Activated CD8-positive, alpha-beta memory T cell treated with anti-CD3 and anti-CD28 coated beads, Interleukin-2, amount 10 ng/mL, durations not matched to agents 7 days and 5 days (primary cell): ENCODE results near the gene FBN1. TPM values are rescaled to one million over a fixed set of nuclear protein-coding genes. Genes with fewer than 3 reads are reported as not detected.

Source experiments
- ATAC-seq: fragments of 150-1000 bp; cut with Tn5 transposase; one replicate; pipeline ENCODE4 v1.10.0; 2021; ENCODE audit warnings: moderate library complexity
- CTCF ChIA-PET: fragments of 350-600 bp; sonication (Branson Sonifier 250); formaldehyde crosslinking; loops from one replicate; lab custom pipeline; 2021; ENCODE audit warnings: antibody characterized with exemption; lab: Charles Lee
- DNase-seq: peaks from one replicate; pipeline ENCODE4 v3.0.0-alpha.2; 2020
- H3K27ac Mint-ChIP-seq: one replicate; pipeline ENCODE4 v1.8.0; 2021; ENCODE audit warnings: mild to moderate bottlenecking, mixed read lengths
- H3K27me3 Mint-ChIP-seq: one replicate; pipeline ENCODE4 v1.8.0; 2021; ENCODE audit warnings: mixed read lengths
- H3K36me3 Mint-ChIP-seq: one replicate; pipeline ENCODE4 v1.8.0; 2021; ENCODE audit warnings: mild to moderate bottlenecking, mixed read lengths
- H3K4me1 Mint-ChIP-seq: one replicate; pipeline ENCODE4 v1.8.0; 2021; ENCODE audit warnings: mixed read lengths
- H3K4me3 Mint-ChIP-seq: one replicate; pipeline ENCODE4 v1.8.0; 2021; ENCODE audit warnings: mild to moderate bottlenecking, moderate library complexity, mixed read lengths
- H3K9me3 Mint-ChIP-seq: one replicate; pipeline ENCODE4 v1.8.0; 2022; ENCODE audit warnings: low read depth, mixed read lengths
- total RNA-seq, 2 experiments: library from RNA; stranded (reverse); gene quantifications; one replicate each; pipeline ENCODE4 v1.2.3, GENCODE V29; 2021

FBN1 gene
- total RNA-seq, 2 experiments from 2014 or later: 1.1 to 1.3 TPM

- CTCF ChIA-PET: no interaction called here
- H3K4me1 Mint-ChIP-seq: peaks cover 1% of the 10 kb centered on the region
- ATAC-seq (no peak), DNase-seq (no peak)
- no peaks in the 10 kb centered on the region for H3K9me3 Mint-ChIP-seq
- no peak overlapping the region for H3K27ac Mint-ChIP-seq
- no peaks in the 10 kb centered on the region for H3K36me3 Mint-ChIP-seq
- H3K27me3 Mint-ChIP-seq: peaks cover 25% of the 10 kb centered on the region
- H3K4me3 Mint-ChIP-seq: no peak overlapping the region
Observed at GRCh38 chr15:48625126-48625525, 20.4 kb downstream of the FBN1 start.

GRCh38 chr15:48624700-48625099 is 20.8 kb downstream of the FBN1 start:
- Mint-ChIP-seq H3K27ac (no peak overlapping the region), H3K36me3 (no peaks in the 10 kb centered on the region), H3K27me3 (peaks cover 28% of the 10 kb centered on the region), H3K9me3 (no peaks in the 10 kb centered on the region), H3K4me3 (no peak overlapping the region), H3K4me1 (no peaks in the 10 kb centered on the region)
- ATAC-seq: no peak
- CTCF ChIA-PET: no interaction called here
- no peak for DNase-seq

GRCh38 chr15:48623456-48623855 is 22.1 kb downstream of the FBN1 start:
- H3K4me1 Mint-ChIP-seq: no peaks in the 10 kb centered on the region
- CTCF ChIA-PET: no interaction called here
- no peak overlapping the region for H3K27ac Mint-ChIP-seq
- H3K27me3 Mint-ChIP-seq: peaks cover 31% of the 10 kb centered on the region
- H3K9me3 Mint-ChIP-seq: no peaks in the 10 kb centered on the region
- DNase-seq: no peak
- no peak overlapping the region for H3K4me3 Mint-ChIP-seq
- no peak for ATAC-seq
- H3K36me3 Mint-ChIP-seq: no peaks in the 10 kb centered on the region

- no peaks in the 10 kb centered on the region for H3K9me3 Mint-ChIP-seq
- H3K27me3 Mint-ChIP-seq: peaks cover 20% of the 10 kb centered on the region
- CTCF ChIA-PET: no interaction called here
- ATAC-seq (no peak), DNase-seq (no peak)
- H3K36me3 Mint-ChIP-seq: no peaks in the 10 kb centered on the region
- H3K4me3 Mint-ChIP-seq: no peak overlapping the region
- H3K27ac Mint-ChIP-seq: no peak overlapping the region
- no peaks in the 10 kb centered on the region for H3K4me1 Mint-ChIP-seq
Observed at GRCh38 chr15:48622237-48622636, 23.3 kb downstream of the FBN1 start.

GRCh38 chr15:48619446-48619845 is 26.1 kb downstream of the FBN1 start:
- CTCF ChIA-PET: no interaction called here

GRCh38 chr15:48617619-48618018 is 27.9 kb downstream of the FBN1 start:
- H3K27ac Mint-ChIP-seq: no peak overlapping the region
- no peaks in the 10 kb centered on the region for H3K36me3 Mint-ChIP-seq
- no peak overlapping the region for H3K4me3 Mint-ChIP-seq
- no peaks in the 10 kb centered on the region for H3K9me3 Mint-ChIP-seq
- peaks cover 30% of the 10 kb centered on the region for H3K27me3 Mint-ChIP-seq
- CTCF ChIA-PET: no interaction called here
- ATAC-seq (no peak), DNase-seq (no peak)
- no peaks in the 10 kb centered on the region for H3K4me1 Mint-ChIP-seq

More at GRCh38 chr15:48619446-48619845, 26.1 kb downstream of the FBN1 start:
- H3K4me3 Mint-ChIP-seq: no peak overlapping the region
- ATAC-seq (no peak), DNase-seq (no peak)
- no peaks in the 10 kb centered on the region for H3K36me3 Mint-ChIP-seq
- no peaks in the 10 kb centered on the region for H3K9me3 Mint-ChIP-seq
- H3K27me3 Mint-ChIP-seq: peaks cover 26% of the 10 kb centered on the region
- H3K4me1 Mint-ChIP-seq: no peaks in the 10 kb centered on the region
- no peak overlapping the region for H3K27ac Mint-ChIP-seq

- peaks cover 27% of the 10 kb centered on the region for H3K27me3 Mint-ChIP-seq
- no peak for ATAC-seq
- no peaks in the 10 kb centered on the region for H3K36me3 Mint-ChIP-seq
- no peak overlapping the region for H3K4me3 Mint-ChIP-seq
- CTCF ChIA-PET: no interaction called here
- H3K4me1 Mint-ChIP-seq: no peaks in the 10 kb centered on the region
- no peaks in the 10 kb centered on the region for H3K9me3 Mint-ChIP-seq
- H3K27ac Mint-ChIP-seq: no peak overlapping the region
- no peak for DNase-seq
Observed at GRCh38 chr15:48616216-48616615, 29.3 kb downstream of the FBN1 start.

- H3K9me3 Mint-ChIP-seq: no peaks in the 10 kb centered on the region
- CTCF ChIA-PET: no interaction called here
- ATAC-seq: no peak
Observed at GRCh38 chr15:48614051-48614450, 31.5 kb downstream of the FBN1 start.

GRCh38 chr15:48609486-48609885 is 36.0 kb downstream of the FBN1 start:
- DNase-seq: no peak
- H3K4me3 Mint-ChIP-seq: no peak overlapping the region
- H3K9me3 Mint-ChIP-seq: no peaks in the 10 kb centered on the region
- no peaks in the 10 kb centered on the region for H3K36me3 Mint-ChIP-seq
- H3K27ac Mint-ChIP-seq: no peak overlapping the region
- H3K27me3 Mint-ChIP-seq: peaks cover 4% of the 10 kb centered on the region
- CTCF ChIA-PET: no interaction called here
- no peak for ATAC-seq
- no peaks in the 10 kb centered on the region for H3K4me1 Mint-ChIP-seq

More at GRCh38 chr15:48614051-48614450, 31.5 kb downstream of the FBN1 start:
- no peak overlapping the region for H3K27ac Mint-ChIP-seq
- peaks cover 14% of the 10 kb centered on the region for H3K27me3 Mint-ChIP-seq
- H3K36me3 Mint-ChIP-seq: no peaks in the 10 kb centered on the region
- DNase-seq: no peak
- H3K4me3 Mint-ChIP-seq: no peak overlapping the region
- H3K4me1 Mint-ChIP-seq: no peaks in the 10 kb centered on the region

- Mint-ChIP-seq H3K36me3 (no peaks in the 10 kb centered on the region), H3K27ac (no peak overlapping the region)
Observed at GRCh38 chr15:48607846-48608245, 37.7 kb downstream of the FBN1 start.

GRCh38 chr15:48604567-48604966 is 40.9 kb downstream of the FBN1 start:
- Mint-ChIP-seq H3K4me1 (no peaks in the 10 kb centered on the region), H3K27ac (no peak overlapping the region), H3K4me3 (no peak overlapping the region), H3K36me3 (no peaks in the 10 kb centered on the region), H3K9me3 (no peaks in the 10 kb centered on the region), H3K27me3 (peaks cover 2% of the 10 kb centered on the region)
- CTCF ChIA-PET: no interaction called here
- DNase-seq (no peak), ATAC-seq (no peak)

More at GRCh38 chr15:48607846-48608245, 37.7 kb downstream of the FBN1 start:
- peaks cover 4% of the 10 kb centered on the region for H3K27me3 Mint-ChIP-seq
- H3K4me3 Mint-ChIP-seq: no peak overlapping the region
- no peaks in the 10 kb centered on the region for H3K9me3 Mint-ChIP-seq
- no peaks in the 10 kb centered on the region for H3K4me1 Mint-ChIP-seq
- CTCF ChIA-PET: no interaction called here
- no peak for DNase-seq
- no peak for ATAC-seq

- no peaks in the 10 kb centered on the region for H3K36me3 Mint-ChIP-seq
- ATAC-seq (no peak), DNase-seq (no peak)
- peaks cover 2% of the 10 kb centered on the region for H3K27me3 Mint-ChIP-seq
- H3K9me3 Mint-ChIP-seq: no peaks in the 10 kb centered on the region
- H3K27ac Mint-ChIP-seq: no peak overlapping the region
- H3K4me3 Mint-ChIP-seq: no peak overlapping the region
- CTCF ChIA-PET: no interaction called here
- no peaks in the 10 kb centered on the region for H3K4me1 Mint-ChIP-seq
Observed at GRCh38 chr15:48603922-48604321, 41.6 kb downstream of the FBN1 start.

GRCh38 chr15:48603123-48603500 is 42.4 kb downstream of the FBN1 start:
- no peak for ATAC-seq
- peaks cover 2% of the 10 kb centered on the region for H3K27me3 Mint-ChIP-seq
- CTCF ChIA-PET: no interaction called here

GRCh38 chr15:48602358-48603122 is 43.0 kb downstream of the FBN1 start:
- H3K27ac Mint-ChIP-seq: no peak overlapping the region
- no peak overlapping the region for H3K4me3 Mint-ChIP-seq
- no peaks in the 10 kb centered on the region for H3K36me3 Mint-ChIP-seq
- DNase-seq (no peak), ATAC-seq (no peak)
- CTCF ChIA-PET: no interaction called here
- no peaks in the 10 kb centered on the region for H3K9me3 Mint-ChIP-seq
- H3K4me1 Mint-ChIP-seq: no peaks in the 10 kb centered on the region
- H3K27me3 Mint-ChIP-seq: peaks cover 2% of the 10 kb centered on the region

More at GRCh38 chr15:48603123-48603500, 42.4 kb downstream of the FBN1 start:
- no peaks in the 10 kb centered on the region for H3K36me3 Mint-ChIP-seq
- DNase-seq: no peak
- no peaks in the 10 kb centered on the region for H3K9me3 Mint-ChIP-seq
- H3K27ac Mint-ChIP-seq: no peak overlapping the region
- no peaks in the 10 kb centered on the region for H3K4me1 Mint-ChIP-seq
- H3K4me3 Mint-ChIP-seq: no peak overlapping the region
